GM23248 (cell line): ENCODE results near the gene KCNJ10. TPM values are rescaled to one million over a fixed set of nuclear protein-coding genes. Genes with fewer than 3 reads are reported as not detected.

Experiments used
- DNase-seq: peaks from one replicate; pipeline ENCODE4 v3.0.0-alpha.2; 2015
- H2AFZ ChIP-seq: fragments of 200-600 bp; sonication (generic); 2 replicates; pipeline ENCODE4 v1.6.1; 2016; ENCODE audit warnings: antibody characterized with exemption
- H3F3A ChIP-seq: fragments of 200-600 bp; sonication (generic); 2 replicates; pipeline ENCODE4 v1.6.1; 2016; ENCODE audit warnings: mild to moderate bottlenecking, antibody characterized with exemption, mixed run types; ENCODE audit not compliant: insufficient read depth
- H3K27ac ChIP-seq: fragments of 200-600 bp; sonication (generic); 2 replicates; pipeline ENCODE4 v1.5.1; 2016; ENCODE audit warnings: mild to moderate bottlenecking
- H3K27me3 ChIP-seq: fragments of 200-600 bp; sonication (generic); replicated peaks from 2 replicates; pipeline ENCODE4 v1.6.1; 2016; ENCODE audit warnings: mild to moderate bottlenecking; ENCODE audit not compliant: insufficient read depth
- H3K36me3 ChIP-seq: fragments of 200-600 bp; sonication (generic); 2 replicates; pipeline ENCODE4 v1.6.1; 2016; ENCODE audit warnings: low read depth, mild to moderate bottlenecking
- H3K4me1 ChIP-seq: fragments of 200-600 bp; sonication (generic); 2 replicates; pipeline ENCODE4 v1.6.1; 2016; ENCODE audit warnings: mild to moderate bottlenecking; ENCODE audit not compliant: insufficient read depth
- H3K4me2 ChIP-seq: fragments of 200-600 bp; sonication (generic); one replicate; pipeline ENCODE4 v1.6.1; 2016; ENCODE audit warnings: mild to moderate bottlenecking; ENCODE audit not compliant: unreplicated experiment
- H3K4me3 ChIP-seq: fragments of 200-600 bp; sonication (generic); 2 replicates; pipeline ENCODE4 v1.5.1; 2016; ENCODE audit warnings: mild to moderate bottlenecking
- H3K79me2 ChIP-seq: fragments of 200-600 bp; sonication (generic); 2 replicates; pipeline ENCODE4 v1.6.1; 2016; ENCODE audit warnings: mild to moderate bottlenecking; ENCODE audit not compliant: insufficient read depth
- H3K9ac ChIP-seq: fragments of 200-600 bp; sonication (generic); 2 replicates; pipeline ENCODE4 v1.6.1; 2016; ENCODE audit warnings: mild to moderate bottlenecking
- H3K9me2 ChIP-seq: fragments of 200-600 bp; sonication (generic); 2 replicates; pipeline ENCODE4 v1.6.1; 2016; ENCODE audit warnings: mixed run types, mild to moderate bottlenecking, moderate library complexity; ENCODE audit not compliant: insufficient read depth
- H3K9me3 ChIP-seq: fragments of 200-600 bp; sonication (generic); one replicate; pipeline ENCODE4 v1.6.1; 2017; ENCODE audit warnings: low read depth
- H4K20me1 ChIP-seq: fragments of 200-600 bp; sonication (generic); 2 replicates; pipeline ENCODE4 v1.6.0; 2016; ENCODE audit not compliant: insufficient read depth
- EZH2 ChIP-seq: fragments of 200-600 bp; sonication (generic); IDR thresholded peaks from 2 replicates; pipeline ENCODE4 v1.6.1; 2018; ENCODE audit warnings: antibody characterized with exemption, mild to moderate bottlenecking; ENCODE audit not compliant: insufficient read depth, poor library complexity, severe bottlenecking
- EZH2phosphoT487 ChIP-seq: fragments of 200-600 bp; sonication (generic); IDR thresholded peaks from 2 replicates; pipeline ENCODE4 v1.6.1; 2018; ENCODE audit warnings: antibody characterized with exemption, moderate library complexity, mild to moderate bottlenecking, low read depth; ENCODE audit not compliant: insufficient read depth
- WGBS, 2 experiments: methylation state at CpG; one replicate each; pipeline ENCODE4 v1.1.6; 2015 to 2017; ENCODE audit warnings: low lambda C conversion rate in 2 of 2, low coverage in 1 of 2; ENCODE audit errors: missing lambda C conversion rate in 2 of 2; 5-methylcytosine and 5-hydroxymethylcytosine counted together
- in situ Hi-C: fragments of 300-500 bp; cut with MboI; formaldehyde crosslinking; loops from 2 replicates; pipeline ENCODE4 v1.15.0; 2020
- polyA plus RNA-seq: library from polyadenylated mRNA; unstranded; fragments of >200 nt; fragmentation: Nextera tagmentation; extraction: Ambion mirVana; gene quantifications from 2 replicates; pipeline ENCODE4 v1.2.1, GENCODE V29; 2016
- total RNA-seq: library from RNA; depleted of rRNA; stranded (reverse); fragments of >200 nt; shearing (Covaris generic); gene quantifications from 2 replicates; pipeline ENCODE4 v1.2.3, GENCODE V29; 2014; rRNA removed

Gene KCNJ10
- total RNA-seq (not detected in 2 replicates), polyA plus RNA-seq (not detected in 2 replicates)

DNA sequence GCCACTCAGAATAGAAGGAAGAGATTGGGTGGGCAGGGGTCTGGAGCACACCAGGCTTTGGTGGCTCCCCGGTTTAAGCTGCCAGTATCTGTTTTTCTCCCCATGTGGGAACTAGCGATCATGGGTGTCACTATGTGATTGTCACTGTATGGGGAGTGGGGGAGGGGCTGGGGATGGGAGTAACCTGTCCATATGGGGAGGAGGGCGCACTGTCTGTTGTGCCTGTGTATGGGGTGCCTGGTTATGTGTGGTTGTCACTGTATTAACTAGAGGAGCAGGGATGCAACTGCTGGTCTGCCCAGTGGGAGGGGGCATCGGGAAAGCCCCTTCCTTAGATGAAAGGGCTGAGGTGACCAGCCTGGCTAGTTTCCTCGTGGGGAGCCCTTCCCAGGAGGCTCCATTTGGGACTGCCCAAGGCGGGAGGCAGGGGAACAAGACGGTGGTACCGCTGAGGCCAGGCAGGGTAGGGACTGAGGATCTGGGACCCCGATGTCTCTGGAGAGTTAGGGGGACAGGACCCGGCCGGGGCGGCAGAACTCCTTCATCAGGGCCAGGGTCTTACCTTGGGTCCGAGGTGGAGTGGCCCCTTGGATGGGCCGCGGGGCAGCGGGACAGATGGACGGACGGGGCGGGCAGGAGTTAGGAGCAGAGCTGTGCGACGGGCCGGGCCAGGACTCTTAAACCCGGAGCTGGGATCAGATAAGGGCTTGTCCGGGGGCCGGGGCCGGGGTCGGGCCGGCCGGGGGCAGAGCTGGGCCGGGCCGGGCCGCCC, at the start of gene KCNJ10:
Gene KCNJ10, minus strand, starts transcription at position 701 of the 772 bp plus-strand sequence. CDS start 27,628 bp downstream, outside the sequence.
- Histone ChIP-seq H3K36me3 (no peaks in the 10 kb centered on the region), H3K79me2 (no peaks in the 10 kb centered on the region), H3F3A (no peaks in the 10 kb centered on the region), H3K9ac (peak within 1 kb of the TSS; percentile 14; the same call in 1 of the 2 replicates), H3K27me3 (peaks cover 26% of the 10 kb centered on the region), H3K27ac (no peak within 1 kb of the TSS), H3K4me3 (peak within 1 kb of the TSS; percentile 69), H3K9me2 (no peaks in the 10 kb centered on the region), H3K4me2 (peak within 1 kb of the TSS; percentile 67), H4K20me1 (no peaks in the 10 kb centered on the region), H3K4me1 (no peaks in the 10 kb centered on the region), H3K9me3 (no peaks in the 10 kb centered on the region), H2AFZ (peak within 1 kb of the TSS; percentile 77)
- DNase-seq, result peak; percentile 40
- in situ Hi-C loops, result no loop called here
- TF ChIP-seq EZH2, result peak; percentile 52
- no peak for TF ChIP-seq EZH2phosphoT487
- 10 to 17% methylated on average over 19 to 32 of the region's 32 CpGs for WGBS, 2 experiments

DNA sequence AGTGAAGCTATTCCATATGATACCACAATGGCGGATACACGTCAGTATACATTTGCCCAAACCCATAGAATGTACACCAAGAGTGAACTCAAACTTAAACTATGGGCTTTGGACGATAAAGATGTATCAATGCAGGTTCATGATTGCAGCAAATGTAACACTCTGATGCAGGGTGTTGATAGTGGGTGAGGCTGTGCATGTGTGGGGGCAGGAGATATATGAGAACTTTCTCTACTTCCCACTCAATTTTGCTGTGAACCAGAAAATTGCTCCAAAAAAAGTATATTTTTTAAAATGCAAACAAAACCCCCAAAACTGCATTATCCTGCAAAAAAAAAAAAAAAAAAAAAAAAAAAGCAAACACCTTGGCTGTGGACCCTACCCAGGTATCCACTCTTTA, 49.0 kb upstream of the KCNJ10 start:
- no peak overlapping the region for H3K9ac ChIP-seq
- WGBS, 2 experiments, result 92 to 93% methylated on average over 3 of the region's 3 CpGs

DNA sequence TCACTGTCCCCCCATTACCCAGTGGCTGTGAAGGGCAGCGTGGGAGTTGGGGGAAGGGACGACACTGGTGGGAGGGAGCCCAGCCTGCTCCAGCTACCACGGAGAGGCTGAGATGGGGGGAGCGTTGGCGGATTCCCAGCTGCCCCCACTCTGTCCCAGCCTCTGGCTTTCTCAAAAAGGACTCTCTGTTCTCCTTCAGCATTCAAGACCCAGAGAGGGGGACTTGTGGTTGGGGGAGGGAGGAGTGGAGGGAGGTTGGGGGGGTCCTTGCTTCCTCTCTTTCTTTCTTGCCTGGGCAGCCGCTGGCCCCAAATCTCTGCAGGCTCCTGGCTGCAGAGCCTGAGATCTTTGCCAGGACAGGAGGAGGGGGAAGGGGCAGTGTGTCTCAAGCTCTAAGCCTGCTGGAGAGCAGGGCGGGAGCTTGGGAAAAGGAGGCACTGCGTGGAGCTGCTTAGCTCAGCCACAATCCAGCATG, 47.8 kb upstream of the KCNJ10 start:
- Histone ChIP-seq H3K4me1 (peaks cover 10% of the 10 kb centered on the region), H3K9ac (no peak overlapping the region), H3K9me3 (no peaks in the 10 kb centered on the region), H3K4me3 (no peak overlapping the region), H2AFZ (no peak overlapping the region), H3K79me2 (no peaks in the 10 kb centered on the region), H3F3A (no peaks in the 10 kb centered on the region), H3K4me2 (no peak overlapping the region), H3K27ac (no peak overlapping the region), H3K36me3 (no peaks in the 10 kb centered on the region), H4K20me1 (no peaks in the 10 kb centered on the region), H3K9me2 (no peaks in the 10 kb centered on the region), H3K27me3 (no peaks in the 10 kb centered on the region)
- no peak for TF ChIP-seq EZH2phosphoT487
- no peak for TF ChIP-seq EZH2
- 24 to 25% methylated on average over 7 to 8 of the region's 8 CpGs for WGBS, 2 experiments
- in situ Hi-C loops, result no loop called here
- DNase-seq, result peak; percentile 58

More for the DNA sequence above, 49.0 kb upstream of the KCNJ10 start:
- in situ Hi-C loops, result no loop called here
- no peaks in the 10 kb centered on the region for H4K20me1 ChIP-seq
- no peak overlapping the region for H3K4me3 ChIP-seq
- no peak overlapping the region for H3K4me2 ChIP-seq
- no peaks in the 10 kb centered on the region for H3K79me2 ChIP-seq
- no peak overlapping the region for H3K27ac ChIP-seq
- H3F3A ChIP-seq, result no peaks in the 10 kb centered on the region
- no peaks in the 10 kb centered on the region for H3K27me3 ChIP-seq
- peaks cover 13% of the 10 kb centered on the region for H3K4me1 ChIP-seq
- H3K9me2 ChIP-seq, result no peaks in the 10 kb centered on the region
- H2AFZ ChIP-seq, result no peak overlapping the region
- H3K36me3 ChIP-seq, result no peaks in the 10 kb centered on the region
- H3K9me3 ChIP-seq, result no peaks in the 10 kb centered on the region
- DNase-seq, result no peak
- TF ChIP-seq EZH2, result no peak
- no peak for TF ChIP-seq EZH2phosphoT487

DNA sequence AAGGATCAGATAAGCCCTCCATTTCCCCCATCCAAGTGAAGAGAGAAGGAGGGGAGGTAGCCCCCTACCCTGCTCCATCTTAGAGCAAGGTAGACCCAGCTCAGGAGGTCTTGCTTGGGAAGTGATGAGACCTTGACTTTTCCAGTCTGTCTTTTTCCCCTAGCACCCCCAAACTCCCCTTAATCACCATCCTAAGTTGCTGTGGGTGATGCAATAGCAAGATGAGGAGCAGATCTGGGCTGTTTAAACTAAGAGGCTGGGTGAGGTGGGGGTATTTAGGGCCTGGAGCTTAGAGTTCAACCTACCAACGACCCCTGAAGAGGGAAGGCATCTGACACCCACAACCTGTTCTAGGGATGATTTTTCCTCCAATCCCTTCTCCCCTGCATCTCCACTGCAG, 47.3 kb upstream of the KCNJ10 start:
- in situ Hi-C loops, result no loop called here
- Histone ChIP-seq H3K4me1 (peaks cover 10% of the 10 kb centered on the region), H3K27ac (no peak overlapping the region), H3K36me3 (no peaks in the 10 kb centered on the region), H3K4me3 (no peak overlapping the region), H3K9me3 (no peaks in the 10 kb centered on the region), H4K20me1 (no peaks in the 10 kb centered on the region), H3K9me2 (no peaks in the 10 kb centered on the region), H3K79me2 (no peaks in the 10 kb centered on the region), H2AFZ (no peak overlapping the region), H3F3A (no peaks in the 10 kb centered on the region), H3K27me3 (no peaks in the 10 kb centered on the region), H3K9ac (no peak overlapping the region), H3K4me2 (no peak overlapping the region)
- DNase-seq, result peak; percentile 22
- no peak for TF ChIP-seq EZH2phosphoT487
- TF ChIP-seq EZH2, result no peak
- 40 to 75% methylated on average over 1 of the region's 1 CpG for WGBS, 2 experiments
